Astrocyte of the spinal cord (primary cell): ENCODE measurements around the gene DNAH7.
"Not testable (repeated sequence)": the region's sequence is repeated elsewhere in the genome, so short reads cannot be mapped to it uniquely, and the experiment has no call there.

Experiments used
- DNase-seq: peaks from one replicate; pipeline ENCODE4 v3.0.0; 2011; ENCODE audit warnings: low read depth, low spot score
- H3K4me3 ChIP-seq: 2 replicates; pipeline ENCODE4 v1.5.1; 2011; ENCODE audit warnings: low read depth, mild to moderate bottlenecking, low read length, moderate library complexity
- CTCF ChIP-seq: IDR thresholded peaks from 2 replicates; pipeline ENCODE4 v1.5.1; 2012; ENCODE audit warnings: low read depth, mild to moderate bottlenecking, low read length, inconsistent platforms
- in situ Hi-C: cut with HindIII; loops from 2 replicates; pipeline ENCODE4 v1.10.0; 2017; ENCODE audit warnings: low sequenced_read_pairs

The DNAH7 gene

DNA sequence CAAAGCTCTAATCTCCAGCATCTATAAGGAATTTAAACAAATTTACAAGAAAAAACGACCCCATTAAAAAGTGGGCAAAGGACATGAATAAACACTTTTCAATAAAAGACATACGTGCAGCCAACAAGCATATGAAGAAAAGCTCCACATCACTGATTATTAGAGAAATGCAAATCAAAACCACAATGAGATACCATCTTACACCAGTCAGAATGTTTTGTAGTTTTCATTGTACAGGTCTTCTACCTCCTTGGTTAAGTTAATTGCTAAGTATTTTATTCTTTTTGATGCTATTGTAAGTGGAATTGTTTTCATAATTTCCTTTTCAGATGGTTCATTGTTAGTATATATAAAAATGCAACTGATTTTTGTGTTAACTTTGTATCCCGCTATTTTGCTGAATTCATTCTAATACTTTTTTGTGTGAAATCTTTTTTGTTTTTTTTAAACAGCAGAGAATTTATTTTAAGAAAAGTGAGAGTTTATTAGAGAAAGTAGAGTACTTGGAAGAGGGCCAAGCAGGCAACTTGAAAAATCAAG lies 370.9 kb downstream of the DNAH7 start:
- H3K4me3 ChIP-seq, result no peak overlapping the region
- no peak for DNase-seq
- in situ Hi-C loops, result no loop called here
- TF ChIP-seq CTCF, result no peak

DNA sequence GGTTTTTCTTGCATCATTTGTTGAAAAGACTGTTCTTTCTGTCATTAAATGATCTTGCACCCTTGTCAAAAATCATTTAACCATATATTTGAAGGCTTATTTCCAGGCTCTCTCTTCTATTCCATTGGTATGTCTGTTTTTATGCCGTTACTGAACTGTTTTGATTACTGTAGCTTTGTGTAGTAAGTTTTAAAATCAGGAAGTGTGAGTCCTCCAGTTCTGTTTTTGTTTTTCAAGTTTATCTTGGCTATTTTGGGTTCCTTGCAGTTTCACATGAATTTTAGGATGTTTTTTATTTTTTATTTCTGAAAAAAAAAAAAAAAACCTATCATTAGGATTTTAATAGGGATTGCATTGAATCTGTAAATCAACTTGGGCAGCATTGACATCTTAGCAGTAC lies 372.6 kb downstream of the DNAH7 start:
- no peak overlapping the region for H3K4me3 ChIP-seq
- no peak for TF ChIP-seq CTCF
- no peak for DNase-seq
- in situ Hi-C loops, result no loop called here

- no peak for TF ChIP-seq CTCF
- no peak for DNase-seq
- no peak overlapping the region for H3K4me3 ChIP-seq
- in situ Hi-C loops, result no loop called here
Measured at GRCh38 chr2:195695002-195695631, 373.5 kb downstream of the DNAH7 start.

DNA sequence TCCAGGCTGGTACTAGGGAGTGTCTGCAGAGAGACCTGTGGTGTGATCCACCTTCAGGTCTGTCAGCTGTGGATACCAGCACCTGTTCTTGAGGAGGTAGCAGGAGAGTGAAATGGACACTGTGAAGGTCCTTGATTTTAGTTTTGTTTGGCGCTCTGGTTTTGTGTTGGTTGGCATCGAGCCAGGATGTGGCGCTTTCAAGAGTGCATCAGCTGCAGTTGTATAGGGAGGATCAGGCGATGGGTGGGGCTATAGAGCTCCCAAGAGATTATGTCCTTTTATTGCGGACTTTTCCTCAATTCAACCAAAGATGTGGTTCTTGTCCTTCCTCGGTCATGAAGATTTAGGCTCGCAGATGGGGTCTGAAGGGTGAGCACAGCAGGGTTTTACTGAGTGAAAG lies 374.1 kb downstream of the DNAH7 start:
- no peak for DNase-seq
- in situ Hi-C loops, result no loop called here
- no peak for TF ChIP-seq CTCF
- H3K4me3 ChIP-seq, result no peak overlapping the region

DNA sequence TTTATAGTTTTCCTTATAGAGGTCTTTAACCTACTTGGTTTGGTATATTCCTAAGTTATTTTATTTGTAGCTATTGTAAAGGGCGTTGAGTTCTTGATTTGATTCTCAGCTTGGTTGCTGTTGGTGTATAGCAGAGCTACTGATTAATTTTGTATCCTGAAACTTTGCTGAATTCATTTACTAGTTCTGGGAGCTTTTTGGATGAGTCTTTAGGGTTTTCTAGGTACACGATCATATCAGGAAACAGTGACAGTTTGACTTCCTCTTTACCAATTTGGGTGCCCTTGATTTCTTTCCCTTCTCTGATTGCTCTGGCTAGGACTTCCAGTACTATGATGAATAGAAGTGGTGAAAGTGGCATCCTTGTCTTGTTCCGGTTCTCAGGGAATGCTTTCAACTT lies 376.1 kb downstream of the DNAH7 start:
- H3K4me3 ChIP-seq, in situ Hi-C loops, DNase-seq: not testable (repeated sequence)
